MM.1S (cell line): ENCODE results near the gene PTPRK.

Source experiments
- DNase-seq: peaks from one replicate; pipeline ENCODE4 v3.0.0-alpha.2; 2015
- H2AFZ ChIP-seq: fragments of 300-600 bp; sonication (generic); 2 replicates; pipeline ENCODE4 v1.6.0; 2016; ENCODE audit warnings: antibody characterized with exemption, low read length
- H3F3A ChIP-seq: fragments of 300-600 bp; sonication (generic); 2 replicates; pipeline ENCODE4 v1.6.1; 2016; ENCODE audit warnings: mild to moderate bottlenecking, antibody characterized with exemption, low read length, moderate library complexity, mixed read lengths; ENCODE audit not compliant: insufficient read depth
- H3K27ac ChIP-seq: fragments of 300-600 bp; sonication (generic); 2 replicates; pipeline ENCODE4 v1.5.1; 2016; ENCODE audit warnings: mild to moderate bottlenecking, low read length
- H3K27me3 ChIP-seq: fragments of 300-600 bp; sonication (generic); replicated peaks from 2 replicates; pipeline ENCODE4 v1.6.0; 2016; ENCODE audit warnings: low read length; ENCODE audit not compliant: insufficient read depth
- H3K36me3 ChIP-seq: fragments of 300-600 bp; sonication (generic); replicated peaks from 2 replicates; pipeline ENCODE4 v1.6.1; 2016; ENCODE audit warnings: mild to moderate bottlenecking, low read length, mixed read lengths; ENCODE audit not compliant: insufficient read depth
- H3K4me1 ChIP-seq: fragments of 300-600 bp; sonication (generic); 2 replicates; pipeline ENCODE4 v1.6.1; 2016; ENCODE audit warnings: low read length, mixed read lengths
- H3K4me2 ChIP-seq: fragments of 300-600 bp; sonication (generic); 2 replicates; pipeline ENCODE4 v1.6.0; 2016; ENCODE audit warnings: low read depth, low read length
- H3K4me3 ChIP-seq: fragments of 300-600 bp; sonication (generic); 2 replicates; pipeline ENCODE4 v1.5.1; 2016; ENCODE audit warnings: low read length, mixed read lengths
- H3K79me2 ChIP-seq: fragments of 300-600 bp; sonication (generic); 2 replicates; pipeline ENCODE4 v1.6.1; 2016; ENCODE audit warnings: mixed run types, low read length, mixed read lengths
- H3K9ac ChIP-seq: fragments of 300-600 bp; sonication (generic); 2 replicates; pipeline ENCODE4 v1.6.1; 2016; ENCODE audit warnings: low read length, mixed read lengths
- H3K9me2 ChIP-seq: fragments of 300-600 bp; sonication (generic); replicated peaks from 2 replicates; pipeline ENCODE4 v1.6.1; 2016; ENCODE audit warnings: mild to moderate bottlenecking, low read length, mixed read lengths; ENCODE audit not compliant: insufficient read depth
- H3K9me3 ChIP-seq: fragments of 300-600 bp; sonication (generic); replicated peaks from 2 replicates; pipeline ENCODE4 v1.6.1; 2016; ENCODE audit warnings: mild to moderate bottlenecking, low read length, mixed read lengths; ENCODE audit not compliant: insufficient read depth
- H4K20me1 ChIP-seq: fragments of 300-600 bp; sonication (generic); 2 replicates; pipeline ENCODE4 v1.6.1; 2016; ENCODE audit warnings: mild to moderate bottlenecking, low read length, moderate library complexity, mixed read lengths; ENCODE audit not compliant: insufficient read depth
- CTCF ChIP-seq: fragments of 300-600 bp; sonication (generic); IDR thresholded peaks from 2 replicates; pipeline ENCODE4 v1.5.1; 2016; ENCODE audit warnings: antibody characterized with exemption, low read length, mixed read lengths
- EZH2 ChIP-seq: fragments of 300-600 bp; sonication (generic); optimal IDR thresholded peaks from 2 replicates; pipeline ENCODE3; 2017; ENCODE audit warnings: low read depth, mild to moderate bottlenecking, antibody characterized with exemption, low read length, mixed read lengths
- EZH2phosphoT487 ChIP-seq: fragments of 300-600 bp; sonication (generic); IDR thresholded peaks from 2 replicates; pipeline ENCODE4 v1.6.1; 2018; ENCODE audit warnings: antibody characterized with exemption, low read length

The PTPRK gene

GRCh38 chr6:127949251-127949650, 571.1 kb downstream of the PTPRK start:
- H3K4me3 ChIP-seq: no peak overlapping the region
- no peak for DNase-seq
- no peaks in the 10 kb centered on the region for H3K9me2 ChIP-seq
- TF ChIP-seq EZH2 (no peak), EZH2phosphoT487 (no peak), CTCF (no peak)
- H3K27me3 ChIP-seq: no peaks in the 10 kb centered on the region
- H3K79me2 ChIP-seq: no peaks in the 10 kb centered on the region
- no peak overlapping the region for H2AFZ ChIP-seq
- no peak overlapping the region for H3K9ac ChIP-seq
- no peak overlapping the region for H3K4me2 ChIP-seq
- H3K4me1 ChIP-seq: peaks cover 17% of the 10 kb centered on the region
- no peaks in the 10 kb centered on the region for H4K20me1 ChIP-seq
- no peak overlapping the region for H3K27ac ChIP-seq
- H3K9me3 ChIP-seq: no peaks in the 10 kb centered on the region
- no peaks in the 10 kb centered on the region for H3K36me3 ChIP-seq
- no peaks in the 10 kb centered on the region for H3F3A ChIP-seq

GRCh38 chr6:127946388-127946787, 574.0 kb downstream of the PTPRK start:
- no peak overlapping the region for H3K4me2 ChIP-seq
- H3K27me3 ChIP-seq: no peaks in the 10 kb centered on the region
- no peak overlapping the region for H3K4me3 ChIP-seq
- no peaks in the 10 kb centered on the region for H3K36me3 ChIP-seq
- no peak overlapping the region for H3K27ac ChIP-seq
- H3K79me2 ChIP-seq: no peaks in the 10 kb centered on the region
- H3K9me3 ChIP-seq: no peaks in the 10 kb centered on the region
- no peak overlapping the region for H2AFZ ChIP-seq
- peaks cover 11% of the 10 kb centered on the region for H3K4me1 ChIP-seq
- H3K9me2 ChIP-seq: no peaks in the 10 kb centered on the region
- TF ChIP-seq EZH2: no peak
- no peak for TF ChIP-seq EZH2phosphoT487
- TF ChIP-seq CTCF: no peak
- DNase-seq: no peak
- no peaks in the 10 kb centered on the region for H3F3A ChIP-seq
- H4K20me1 ChIP-seq: no peaks in the 10 kb centered on the region
- no peak overlapping the region for H3K9ac ChIP-seq

GRCh38 chr6:127945434-127946097, 574.8 kb downstream of the PTPRK start:
- Histone ChIP-seq H3K4me2 (no peak overlapping the region), H3K4me1 (peaks cover 3% of the 10 kb centered on the region; the same call in 1 of the 2 replicates), H3K9me2 (no peaks in the 10 kb centered on the region), H3K9me3 (no peaks in the 10 kb centered on the region), H2AFZ (no peak overlapping the region), H3K4me3 (no peak overlapping the region), H4K20me1 (no peaks in the 10 kb centered on the region), H3K36me3 (no peaks in the 10 kb centered on the region), H3K27me3 (no peaks in the 10 kb centered on the region), H3F3A (no peaks in the 10 kb centered on the region), H3K79me2 (no peaks in the 10 kb centered on the region), H3K27ac (no peak overlapping the region), H3K9ac (no peak overlapping the region)
- no peak for DNase-seq
- TF ChIP-seq EZH2: no peak
- no peak for TF ChIP-seq CTCF
- TF ChIP-seq EZH2phosphoT487: no peak
